ENCODE measurements around the gene PABPN1. TPM values are rescaled to one million over a fixed set of nuclear protein-coding genes. Genes with fewer than 3 reads are reported as not detected.
A peak's percentile ranks its signal among the peaks of the same experiment; 100 is the strongest.

PABPN1 gene
- polyA plus RNA-seq, 2 of the 4 experiments (the other 2 are of a cell fraction): 157 to 197 TPM

GRCh38 chr14:23301969-23302289, 19.3 kb upstream of the PABPN1 start:
- POLR2A ChIA-PET: interaction anchor here (0.6 to 4.1 kb wide), 9 partner anchors 9 to 914 kb away, joined by 3 to 40 read pairs (median 5); partner anchors contain the start of genes ACIN1, C14orf119, HOMEZ and MDP1
- 0% methylated on average over 6 of the region's 25 CpGs for WGBS (ENCODE audit: missing lambda C conversion rate)
- peak overlapping the region; percentile 92 for H3K27ac ChIP-seq
- CTCF ChIA-PET: interaction anchor here (1.0 to 12.8 kb wide), 7 partner anchors 8 to 257 kb away, joined by 3 to 254 read pairs (median 15); partner anchors contain the start of genes HOMEZ and PABPN1
- peak overlapping the region; percentile 84 for H3K4me2 ChIP-seq
- H3K4me1 ChIP-seq: peaks cover 23% of the 10 kb centered on the region
- ATAC-seq (peak; percentile 49 to 50), FAIRE-seq (no peak), DNase-seq (ENCODE audit: low read depth in 1 of 2, low spot score in 1 of 2) (no peak)
- peak overlapping the region; percentile 58 for H3K4me3 ChIP-seq
- H3K9me3 ChIP-seq: no peaks in the 10 kb centered on the region
- TF ChIP-seq RCOR1 (IDR thresholded peaks at IDR 0.05; ENCODE audit: low read depth, low read length) (no peak), BCL3 (IDR thresholded peaks at IDR 0.05) (peak; percentile 45; the same call in 1 of the 3 replicates), ESRRA (IDR thresholded peaks at IDR 0.05; ENCODE audit: borderline replicate concordance, low read length) (no peak), KDM5A (IDR thresholded peaks at IDR 0.05) (no peak), CBX2 (IDR thresholded peaks at IDR 0.05; ENCODE audit: borderline replicate concordance, low read depth) (no peak), CHD4 (IDR thresholded peaks at IDR 0.05; ENCODE audit: borderline replicate concordance) (no peak), RARB (CRISPR knock-in tag; IDR thresholded peaks at IDR 0.05) (no peak), PHF8 (IDR thresholded peaks at IDR 0.05; ENCODE audit: borderline replicate concordance, low read depth) (peak; percentile 94), FOSL2 (IDR thresholded peaks at IDR 0.05) (no peak), FOSL2 (CRISPR knock-in tag; IDR thresholded peaks at IDR 0.05) (no peak; the same call in 1 of the 2 replicates), HOXB13 (CRISPR knock-in tag; IDR thresholded peaks at IDR 0.05; ENCODE audit: low read depth) (0 out of 2 replicates have a peak, but pooled peaks have one; percentile 49), TFCP2L1 (CRISPR knock-in tag; IDR thresholded peaks at IDR 0.05) (peak; percentile 73), CHD2 (IDR thresholded peaks at IDR 0.05; ENCODE audit: low read length, partially characterized antibody) (no peak), HOXB5 (CRISPR knock-in tag; IDR thresholded peaks at IDR 0.05) (peak; percentile 72; the same call in 1 of the 2 replicates), MYC (IDR thresholded peaks at IDR 0.05; ENCODE audit: borderline replicate concordance, low read length) (peak; percentile 40; the same call in 1 of the 2 replicates), NPAS2 (CRISPR knock-in tag; IDR thresholded peaks at IDR 0.05; ENCODE audit: borderline replicate concordance) (peak; percentile 14; the same call in 1 of the 2 replicates), HEYL (CRISPR knock-in tag; IDR thresholded peaks at IDR 0.05) (no peak), ZSCAN20 (CRISPR knock-in tag; IDR thresholded peaks at IDR 0.05) (no peak), KDM1A (IDR thresholded peaks at IDR 0.05; ENCODE audit: low read depth) (no peak), RAD21 (conservative IDR thresholded peaks at IDR 0.05 in 1 of 2, IDR thresholded peaks at IDR 0.05 in 1 of 2) (no peak), JUN (IDR thresholded peaks at IDR 0.05) (peak in 1 of 2 experiments; percentile 55; a peak in 2 of 5 replicates), ZFP36 (IDR thresholded peaks at IDR 0.05; ENCODE audit: borderline replicate concordance, partially characterized antibody) (peak; percentile 1), HDAC2 (IDR thresholded peaks at IDR 0.05) (no peak), POLR2A (IDR thresholded peaks at IDR 0.05; ENCODE audit: low read length) (peak; percentile 90), NFE2L2 (conservative IDR thresholded peaks at IDR 0.05; ENCODE audit: low read length) (no peak), HOXA7 (CRISPR knock-in tag; IDR thresholded peaks at IDR 0.05) (no peak), NR3C1 (IDR thresholded peaks at IDR 0.05) (no peak), RFX5 (IDR thresholded peaks at IDR 0.05) (no peak), EP300 (IDR thresholded peaks at IDR 0.05) (no peak), CTCF (IDR thresholded peaks at IDR 0.05) (no peak), FOSB (CRISPR knock-in tag; IDR thresholded peaks at IDR 0.05) (no peak), SREBF2 (IDR thresholded peaks at IDR 0.05) (no peak), CEBPB (IDR thresholded peaks at IDR 0.05) (no peak), E2F6 (IDR thresholded peaks at IDR 0.05; ENCODE audit: borderline replicate concordance, low read depth) (peak; percentile 89), ATOH8 (CRISPR knock-in tag; IDR thresholded peaks at IDR 0.05; ENCODE audit: low read depth) (peak; percentile 63; the same call in 1 of the 2 replicates), HMGXB4 (CRISPR knock-in tag; IDR thresholded peaks at IDR 0.05; ENCODE audit: borderline replicate concordance) (peak; percentile 67; the same call in 1 of the 2 replicates), MAZ (IDR thresholded peaks at IDR 0.05; ENCODE audit: borderline replicate concordance, low read depth, low read length) (no peak), BHLHE40 (IDR thresholded peaks at IDR 0.05; ENCODE audit: low read depth, low read length) (no peak)
